Posterior vena cava (tissue), 2 donors: ENCODE data around the gene WDR45. TPM values are rescaled to one million over a fixed set of nuclear protein-coding genes. Genes with fewer than 3 reads are reported as not detected.

Experiments used
- DNase-seq: peaks from one replicate; pipeline ENCODE4 v3.0.0-alpha.2; 2020; ENCODE audit warnings: low spot score
- intact Hi-C, 2 donors: fragments of 100-400 bp; cut with DNase I; formaldehyde crosslinking; loops; one replicate each; pipeline versions ENCODE4 v1.14.1 to v1.14.2; 2022 to 2023
- total RNA-seq, 2 donors: library from RNA; stranded (reverse); fragmentation: NEBNext Ultra II Directional; extraction: Animal tissue kit (Norgen Biotek cat#: 25700); gene quantifications; one replicate each; pipeline ENCODE4 v1.2.1, GENCODE V29; 2021
- donor health status: DM: yes; HTN: yes; CAD: no.
- donor health status: DM: yes; HTN: yes; CAD: no.

WDR45 gene
- total RNA-seq, 2 donors from 2014 or later, result 49.8 to 51.9 TPM

DNA sequence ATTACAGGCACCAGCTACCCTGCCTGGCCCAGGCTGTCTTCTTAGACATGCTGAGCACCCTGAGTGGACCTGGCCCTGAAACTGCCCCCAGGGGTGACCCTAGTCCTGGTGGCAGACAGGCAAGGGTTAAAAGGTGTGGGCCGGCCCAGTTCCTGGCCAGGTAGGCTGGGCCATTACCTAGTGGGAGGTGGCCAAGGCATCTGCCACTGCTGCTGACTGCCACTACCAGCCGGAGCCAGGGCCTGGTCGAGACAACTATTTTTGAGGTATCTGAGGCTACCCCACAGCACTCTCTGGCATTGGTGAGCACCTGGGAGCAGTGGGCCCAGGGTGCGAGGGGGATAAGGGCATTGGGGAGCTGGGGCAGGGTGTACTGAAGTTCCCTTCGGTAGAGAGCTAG, 20.9 kb downstream of the WDR45 start, which contains the start of gene CCDC120:
Gene CCDC120 (plus strand): TSS at position 206 of the 400 bp plus-strand sequence. CDS start 3,043 bp downstream, outside the sequence.
- DNase-seq, result no peak
- intact Hi-C loops, result no loop called here

DNA sequence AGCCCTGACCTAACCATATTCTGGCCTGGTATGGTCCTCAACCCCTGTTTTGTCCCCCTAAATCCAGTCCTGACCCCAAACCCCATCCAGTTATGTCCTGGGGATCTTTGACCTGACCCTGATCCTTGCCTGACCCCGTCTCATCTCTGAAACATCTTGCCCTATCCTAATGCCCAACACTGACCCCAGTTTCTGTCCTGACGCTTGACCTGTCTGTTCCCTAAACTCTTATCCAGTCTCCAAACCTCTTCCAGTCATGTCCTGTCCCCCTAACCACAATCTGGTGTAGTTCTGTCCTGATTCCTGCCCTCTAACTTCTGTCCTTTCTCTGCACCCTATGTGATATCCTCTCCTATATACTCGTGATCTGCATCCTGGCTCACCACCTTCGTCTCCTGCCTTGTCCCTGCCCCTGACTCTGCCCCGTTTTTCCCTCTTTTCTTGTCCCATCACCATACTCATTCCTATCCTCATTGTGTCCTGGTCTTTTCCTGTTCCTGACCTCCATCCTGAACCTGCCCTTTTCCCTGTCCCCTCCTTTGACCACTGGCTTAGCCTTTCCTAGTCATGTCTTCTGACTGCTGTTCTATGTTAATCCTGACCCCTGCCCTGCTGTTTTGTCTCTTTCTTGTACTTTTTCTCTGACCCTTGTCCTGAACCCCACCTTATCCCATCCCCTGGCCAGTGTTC, 25.5 kb downstream of the WDR45 start:
- no peak for DNase-seq
- intact Hi-C loops, result no loop called here

- peak; percentile 90 for DNase-seq
Observed at GRCh38 chrX:49053223-49054072, 26.2 kb downstream of the WDR45 start.

GRCh38 chrX:49043987-49044281, 35.8 kb downstream of the WDR45 start:
- intact Hi-C loops, result no loop called here
- DNase-seq, result no peak

More at GRCh38 chrX:49053223-49054072, 26.2 kb downstream of the WDR45 start:
- intact Hi-C loops, result no loop called here

- intact Hi-C loops, result no loop called here
Observed at GRCh38 chrX:49043220-49043986, 36.3 kb downstream of the WDR45 start, which contains the start of gene TFE3. TFE3 (minus strand) TSS chrX:49043357; CDS start chrX:49043226, 131 bp downstream.

DNA sequence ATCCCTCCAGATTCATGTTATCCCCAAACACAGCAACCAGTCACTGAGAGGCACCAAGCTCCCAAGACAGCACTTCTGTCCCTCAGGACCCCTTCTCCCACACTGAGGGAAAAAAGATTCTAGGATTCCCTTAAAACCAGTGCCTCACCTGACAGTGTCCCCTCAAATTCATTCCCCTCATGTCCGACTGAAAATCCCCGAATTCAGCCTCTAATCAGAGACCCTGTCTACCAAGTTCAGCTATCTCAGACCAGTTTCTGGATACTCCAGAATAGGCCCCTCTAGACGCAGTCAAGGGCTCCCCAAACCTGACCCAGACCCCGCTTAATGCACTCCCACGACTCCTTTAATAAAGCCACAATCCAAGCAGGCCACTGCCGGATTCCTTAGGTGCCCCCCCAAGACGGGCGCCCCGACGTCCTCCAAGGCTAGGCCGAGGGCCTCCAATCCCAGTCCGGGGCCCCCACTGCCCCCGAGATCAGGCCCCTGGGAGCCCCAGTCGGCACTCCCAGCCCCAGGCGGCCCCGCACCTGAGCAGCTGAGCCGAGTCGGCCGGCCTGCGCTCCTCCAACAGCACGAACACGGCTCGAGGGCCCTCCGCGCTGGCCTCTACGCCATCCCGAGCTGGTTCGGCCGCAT, 37.0 kb downstream of the WDR45 start:
- intact Hi-C loops, result no loop called here
- DNase-seq, result no peak

More at GRCh38 chrX:49043220-49043986, 36.3 kb downstream of the WDR45 start, which contains the start of gene TFE3:
- DNase-seq, result peak; percentile 99

DNA sequence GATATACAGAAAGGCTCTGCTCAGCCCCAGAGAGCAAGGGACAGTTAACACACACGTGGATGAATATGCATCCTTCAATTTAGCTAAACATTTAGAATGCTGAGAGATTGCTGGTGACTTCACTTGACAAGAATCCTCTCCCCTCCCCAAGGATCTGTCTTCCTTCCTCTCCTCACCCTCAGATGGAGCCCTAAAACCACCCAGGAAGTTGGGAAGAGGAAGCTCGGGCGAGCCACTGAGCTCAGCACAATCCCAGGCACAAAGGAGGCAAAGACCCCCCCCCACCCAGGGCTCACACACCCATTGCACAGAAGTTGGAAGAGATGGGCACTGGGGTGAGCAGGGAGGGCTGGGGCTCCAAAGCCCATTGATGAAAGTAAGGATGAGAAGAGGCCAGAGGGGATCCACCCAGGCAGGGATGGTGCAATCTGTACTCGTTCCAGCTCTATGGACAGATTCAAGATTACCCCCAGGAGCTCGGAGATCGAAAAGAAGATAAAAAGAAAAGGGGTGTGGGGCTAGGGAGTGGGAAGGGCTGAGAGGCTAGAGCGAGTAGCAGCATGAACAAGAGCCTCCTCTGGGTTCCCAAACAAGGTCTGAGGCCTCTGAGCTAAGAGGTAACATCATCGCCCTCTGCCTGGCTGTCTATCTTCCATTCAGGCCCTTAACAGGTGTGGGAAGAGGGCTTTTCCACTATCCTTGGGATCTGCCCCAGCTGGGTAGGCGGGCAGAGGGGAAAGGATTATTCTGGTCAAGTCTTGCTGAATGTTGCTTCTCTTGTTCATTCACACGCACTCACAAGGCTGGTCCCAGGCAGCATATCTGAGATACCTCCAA, 37.7 kb downstream of the WDR45 start:
- intact Hi-C loops, result no loop called here
- DNase-seq, result no peak

GRCh38 chrX:49040376-49040955, 39.2 kb downstream of the WDR45 start:
- intact Hi-C loops, result no loop called here
- no peak for DNase-seq

GRCh38 chrX:49039598-49040375, 39.9 kb downstream of the WDR45 start:
- intact Hi-C loops, result no loop called here
- DNase-seq, result peak; percentile 87

GRCh38 chrX:49037883-49038475, 41.7 kb downstream of the WDR45 start:
- no peak for DNase-seq
- intact Hi-C loops, result no loop called here

- intact Hi-C loops, result no loop called here
- DNase-seq, result no peak
Observed at GRCh38 chrX:49030283-49030682, 49.4 kb downstream of the WDR45 start.

GRCh38 chrX:49029876-49030275, 49.8 kb downstream of the WDR45 start:
- DNase-seq, result no peak
- intact Hi-C loops, result no loop called here

Other genes with a start within 250 kb of the WDR45 start
- 1 to 10 TPM in 1 of 2 donors, under 1 TPM in 1; 0.52 to 2.4 TPM for gene PCSK1N, start 244.3 kb downstream of the WDR45 start, total RNA-seq
- gene TIMM17B, start 182.1 kb downstream of the WDR45 start, total RNA-seq, result 10 to 100 TPM; 25.2 to 29.0 TPM
- 10 to 100 TPM; 43.2 to 48.9 TPM for gene PQBP1, start 182.0 kb downstream of the WDR45 start, total RNA-seq
- 10 to 100 TPM; 11.5 to 14.7 TPM for gene SLC35A2, start 168.2 kb downstream of the WDR45 start, total RNA-seq
- gene PIM2, start 160.9 kb downstream of the WDR45 start, total RNA-seq, result 1 to 10 TPM; 3.0 to 4.2 TPM
- 10 to 100 TPM; 36.0 to 36.9 TPM for gene OTUD5, start 122.3 kb downstream of the WDR45 start, total RNA-seq
- gene KCND1, start 108.0 kb downstream of the WDR45 start, total RNA-seq, result 1 to 10 TPM; 2.0 to 6.3 TPM
- 10 to 100 TPM; 27.6 to 31.6 TPM for gene GRIPAP1, start 77.6 kb downstream of the WDR45 start, total RNA-seq
- 10 to 100 TPM; 46.4 to 52.6 TPM for gene TFE3, start 36.5 kb downstream of the WDR45 start, total RNA-seq
- gene CCDC120, start 20.9 kb downstream of the WDR45 start, total RNA-seq, result 1 to 10 TPM; 3.0 to 4.1 TPM
- gene PRAF2, start 5.9 kb downstream of the WDR45 start, total RNA-seq, result 10 to 100 TPM; 36.4 to 42.6 TPM
- gene GPKOW, start 43.8 kb upstream of the WDR45 start, total RNA-seq, result 10 to 100 TPM; 12.9 to 15.9 TPM
- 1 to 10 TPM; 1.3 to 2.8 TPM for gene MAGIX, start 82.9 kb upstream of the WDR45 start, total RNA-seq
- gene PLP2, start 92.0 kb upstream of the WDR45 start, total RNA-seq, result 100 to 1,000 TPM; 187 to 238 TPM
- gene PRICKLE3, start 106.5 kb upstream of the WDR45 start, total RNA-seq, result 1 to 10 TPM; 7.3 to 8.0 TPM
- gene SYP, start 120.3 kb upstream of the WDR45 start, total RNA-seq, result 1 to 10 TPM; 1.1 to 1.5 TPM
- gene CACNA1F, start 153.5 kb upstream of the WDR45 start, total RNA-seq, result under 1 TPM; 0.09 to 0.10 TPM
- gene CCDC22, start 155.6 kb upstream of the WDR45 start, total RNA-seq, result 10 to 100 TPM in 1 of 2 donors, 1 to 10 TPM in 1; 9.9 to 10.4 TPM
- under 1 TPM in 1 of 2 donors, not detected in 1; 0.10 TPM for gene FOXP3, start 184.8 kb upstream of the WDR45 start, total RNA-seq
- 1 to 10 TPM; 5.2 to 5.4 TPM for gene PPP1R3F, start 189.9 kb upstream of the WDR45 start, total RNA-seq
- gene GAGE10, start 223.8 kb upstream of the WDR45 start, total RNA-seq, result not detected
- gene GAGE12J, start 242.2 kb upstream of the WDR45 start, total RNA-seq, result not detected